ENCODE measurements around the gene POLDIP2. TPM values are rescaled to one million over a fixed set of nuclear protein-coding genes. Genes with fewer than 3 reads are reported as not detected.

The POLDIP2 gene
- total and polyA plus RNA-seq, 2 of the 13 experiments (the other 11 are each of a cell fraction or from before 2014, with no cell fraction given) = 85.9 to 114 TPM

DNA sequence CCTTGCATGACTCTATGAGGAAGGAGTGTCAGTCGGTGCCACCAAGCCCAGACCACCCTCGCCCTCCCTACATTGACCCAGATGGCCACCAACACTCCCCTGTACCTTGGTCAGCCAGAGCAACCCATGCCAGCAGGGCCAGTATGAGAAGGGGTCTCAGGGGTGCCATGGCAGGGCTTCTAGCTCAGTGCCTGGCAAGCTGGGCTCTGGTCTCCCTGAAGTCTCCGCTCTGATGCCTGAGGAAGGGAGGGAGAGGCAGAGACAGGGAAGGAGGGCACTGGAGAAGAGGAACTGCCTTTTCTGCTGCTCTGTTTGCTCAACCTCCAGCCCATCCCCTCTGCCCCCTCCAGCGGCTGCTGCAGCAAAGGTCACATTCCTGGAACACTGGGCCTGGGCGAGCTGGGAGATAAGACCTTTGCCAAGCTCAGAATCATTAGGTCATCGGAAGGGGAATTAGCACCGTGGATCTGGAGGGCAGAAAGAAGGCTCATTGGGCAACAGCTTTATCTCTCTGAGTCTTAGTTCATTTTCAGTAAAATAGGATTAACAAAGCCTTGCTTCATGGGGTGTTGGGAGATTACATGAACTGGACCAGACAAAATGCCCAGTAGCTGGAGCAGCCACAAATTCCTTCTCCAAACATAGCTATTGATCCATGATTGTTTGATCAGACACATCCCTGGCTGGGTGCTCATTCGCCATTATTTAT lies 12.9 kb upstream of the POLDIP2 start, which contains the start of gene VTN (continued):
- TF ChIP-seq, protein P1, sequence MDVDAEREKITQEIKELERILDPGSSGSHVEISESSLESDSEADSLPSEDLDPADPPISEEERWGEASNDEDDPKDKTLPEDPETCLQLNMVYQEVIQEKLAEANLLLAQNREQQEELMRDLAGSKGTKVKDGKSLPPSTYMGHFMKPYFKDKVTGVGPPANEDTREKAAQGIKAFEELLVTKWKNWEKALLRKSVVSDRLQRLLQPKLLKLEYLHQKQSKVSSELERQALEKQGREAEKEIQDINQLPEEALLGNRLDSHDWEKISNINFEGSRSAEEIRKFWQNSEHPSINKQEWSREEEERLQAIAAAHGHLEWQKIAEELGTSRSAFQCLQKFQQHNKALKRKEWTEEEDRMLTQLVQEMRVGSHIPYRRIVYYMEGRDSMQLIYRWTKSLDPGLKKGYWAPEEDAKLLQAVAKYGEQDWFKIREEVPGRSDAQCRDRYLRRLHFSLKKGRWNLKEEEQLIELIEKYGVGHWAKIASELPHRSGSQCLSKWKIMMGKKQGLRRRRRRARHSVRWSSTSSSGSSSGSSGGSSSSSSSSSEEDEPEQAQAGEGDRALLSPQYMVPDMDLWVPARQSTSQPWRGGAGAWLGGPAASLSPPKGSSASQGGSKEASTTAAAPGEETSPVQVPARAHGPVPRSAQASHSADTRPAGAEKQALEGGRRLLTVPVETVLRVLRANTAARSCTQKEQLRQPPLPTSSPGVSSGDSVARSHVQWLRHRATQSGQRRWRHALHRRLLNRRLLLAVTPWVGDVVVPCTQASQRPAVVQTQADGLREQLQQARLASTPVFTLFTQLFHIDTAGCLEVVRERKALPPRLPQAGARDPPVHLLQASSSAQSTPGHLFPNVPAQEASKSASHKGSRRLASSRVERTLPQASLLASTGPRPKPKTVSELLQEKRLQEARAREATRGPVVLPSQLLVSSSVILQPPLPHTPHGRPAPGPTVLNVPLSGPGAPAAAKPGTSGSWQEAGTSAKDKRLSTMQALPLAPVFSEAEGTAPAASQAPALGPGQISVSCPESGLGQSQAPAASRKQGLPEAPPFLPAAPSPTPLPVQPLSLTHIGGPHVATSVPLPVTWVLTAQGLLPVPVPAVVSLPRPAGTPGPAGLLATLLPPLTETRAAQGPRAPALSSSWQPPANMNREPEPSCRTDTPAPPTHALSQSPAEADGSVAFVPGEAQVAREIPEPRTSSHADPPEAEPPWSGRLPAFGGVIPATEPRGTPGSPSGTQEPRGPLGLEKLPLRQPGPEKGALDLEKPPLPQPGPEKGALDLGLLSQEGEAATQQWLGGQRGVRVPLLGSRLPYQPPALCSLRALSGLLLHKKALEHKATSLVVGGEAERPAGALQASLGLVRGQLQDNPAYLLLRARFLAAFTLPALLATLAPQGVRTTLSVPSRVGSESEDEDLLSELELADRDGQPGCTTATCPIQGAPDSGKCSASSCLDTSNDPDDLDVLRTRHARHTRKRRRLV (CRISPR knock-in tag; IDR thresholded peaks at IDR 0.05) = peak; percentile 31; the same call in 1 of the 2 replicates
- peak; percentile 9; the same call in 1 of the 2 replicates for TF ChIP-seq FOXK2 (IDR thresholded peaks at IDR 0.05)
- TF ChIP-seq, protein P2, sequence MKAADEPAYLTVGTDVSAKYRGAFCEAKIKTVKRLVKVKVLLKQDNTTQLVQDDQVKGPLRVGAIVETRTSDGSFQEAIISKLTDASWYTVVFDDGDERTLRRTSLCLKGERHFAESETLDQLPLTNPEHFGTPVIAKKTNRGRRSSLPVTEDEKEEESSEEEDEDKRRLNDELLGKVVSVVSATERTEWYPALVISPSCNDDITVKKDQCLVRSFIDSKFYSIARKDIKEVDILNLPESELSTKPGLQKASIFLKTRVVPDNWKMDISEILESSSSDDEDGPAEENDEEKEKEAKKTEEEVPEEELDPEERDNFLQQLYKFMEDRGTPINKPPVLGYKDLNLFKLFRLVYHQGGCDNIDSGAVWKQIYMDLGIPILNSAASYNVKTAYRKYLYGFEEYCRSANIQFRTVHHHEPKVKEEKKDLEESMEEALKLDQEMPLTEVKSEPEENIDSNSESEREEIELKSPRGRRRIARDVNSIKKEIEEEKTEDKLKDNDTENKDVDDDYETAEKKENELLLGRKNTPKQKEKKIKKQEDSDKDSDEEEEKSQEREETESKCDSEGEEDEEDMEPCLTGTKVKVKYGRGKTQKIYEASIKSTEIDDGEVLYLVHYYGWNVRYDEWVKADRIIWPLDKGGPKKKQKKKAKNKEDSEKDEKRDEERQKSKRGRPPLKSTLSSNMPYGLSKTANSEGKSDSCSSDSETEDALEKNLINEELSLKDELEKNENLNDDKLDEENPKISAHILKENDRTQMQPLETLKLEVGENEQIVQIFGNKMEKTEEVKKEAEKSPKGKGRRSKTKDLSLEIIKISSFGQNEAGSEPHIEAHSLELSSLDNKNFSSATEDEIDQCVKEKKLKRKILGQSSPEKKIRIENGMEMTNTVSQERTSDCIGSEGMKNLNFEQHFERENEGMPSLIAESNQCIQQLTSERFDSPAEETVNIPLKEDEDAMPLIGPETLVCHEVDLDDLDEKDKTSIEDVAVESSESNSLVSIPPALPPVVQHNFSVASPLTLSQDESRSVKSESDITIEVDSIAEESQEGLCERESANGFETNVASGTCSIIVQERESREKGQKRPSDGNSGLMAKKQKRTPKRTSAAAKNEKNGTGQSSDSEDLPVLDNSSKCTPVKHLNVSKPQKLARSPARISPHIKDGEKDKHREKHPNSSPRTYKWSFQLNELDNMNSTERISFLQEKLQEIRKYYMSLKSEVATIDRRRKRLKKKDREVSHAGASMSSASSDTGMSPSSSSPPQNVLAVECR (CRISPR knock-in tag; IDR thresholded peaks at IDR 0.05; ENCODE audit: borderline replicate concordance) = no peak; the same call in 1 of the 2 replicates
- no peak for TF ChIP-seq ATM (IDR thresholded peaks at IDR 0.05; ENCODE audit: borderline replicate concordance)
- no peak for TF ChIP-seq RBFOX2 (IDR thresholded peaks at IDR 0.05; ENCODE audit: low read depth, low read length)
- TF ChIP-seq LCORL (IDR thresholded peaks at IDR 0.05) = peak; percentile 63
- TF ChIP-seq LCORL (CRISPR knock-in tag; IDR thresholded peaks at IDR 0.05) = peak; percentile 97
- TF ChIP-seq ZNF343 (CRISPR knock-in tag; IDR thresholded peaks at IDR 0.05) = 0 out of 2 replicates have a peak, but pooled peaks have one; percentile 58
- 0 out of 2 replicates have a peak, but pooled peaks have one; percentile 11 for TF ChIP-seq ZNF652 (CRISPR knock-in tag; IDR thresholded peaks at IDR 0.05; ENCODE audit: borderline replicate concordance, low read depth)
- TF ChIP-seq, protein P3, sequence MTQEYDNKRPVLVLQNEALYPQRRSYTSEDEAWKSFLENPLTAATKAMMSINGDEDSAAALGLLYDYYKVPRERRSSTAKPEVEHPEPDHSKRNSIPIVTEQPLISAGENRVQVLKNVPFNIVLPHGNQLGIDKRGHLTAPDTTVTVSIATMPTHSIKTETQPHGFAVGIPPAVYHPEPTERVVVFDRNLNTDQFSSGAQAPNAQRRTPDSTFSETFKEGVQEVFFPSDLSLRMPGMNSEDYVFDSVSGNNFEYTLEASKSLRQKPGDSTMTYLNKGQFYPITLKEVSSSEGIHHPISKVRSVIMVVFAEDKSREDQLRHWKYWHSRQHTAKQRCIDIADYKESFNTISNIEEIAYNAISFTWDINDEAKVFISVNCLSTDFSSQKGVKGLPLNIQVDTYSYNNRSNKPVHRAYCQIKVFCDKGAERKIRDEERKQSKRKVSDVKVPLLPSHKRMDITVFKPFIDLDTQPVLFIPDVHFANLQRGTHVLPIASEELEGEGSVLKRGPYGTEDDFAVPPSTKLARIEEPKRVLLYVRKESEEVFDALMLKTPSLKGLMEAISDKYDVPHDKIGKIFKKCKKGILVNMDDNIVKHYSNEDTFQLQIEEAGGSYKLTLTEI (CRISPR knock-in tag; conservative IDR thresholded peaks at IDR 0.05) = no peak
- no peak for TF ChIP-seq THYN1 (CRISPR knock-in tag; IDR thresholded peaks at IDR 0.05; ENCODE audit: borderline replicate concordance, low read depth)
- no peak for TF ChIP-seq ZNF569 (CRISPR knock-in tag; IDR thresholded peaks at IDR 0.05; ENCODE audit: borderline replicate concordance)
- peak; percentile 58; the same call in 1 of the 2 replicates for TF ChIP-seq MEF2D (CRISPR knock-in tag; IDR thresholded peaks at IDR 0.05)
- TF ChIP-seq ZNF549 (CRISPR knock-in tag; IDR thresholded peaks at IDR 0.05) = no peak
- TF ChIP-seq ZNF878 (CRISPR knock-in tag; IDR thresholded peaks at IDR 0.05) = no peak
- peak; percentile 94 for TF ChIP-seq DPF2 (CRISPR knock-in tag; IDR thresholded peaks at IDR 0.05; ENCODE audit: borderline replicate concordance, low read depth)
- TF ChIP-seq CBX1 (IDR thresholded peaks at IDR 0.05; ENCODE audit: low read depth) = no peak
- no peak for TF ChIP-seq ZMAT3 (CRISPR knock-in tag; conservative IDR thresholded peaks at IDR 0.05)
- peak; percentile 73; the same call in 1 of the 2 replicates for TF ChIP-seq KLF12 (CRISPR knock-in tag; IDR thresholded peaks at IDR 0.05; ENCODE audit: borderline replicate concordance)
- no peak for TF ChIP-seq MBD4 (IDR thresholded peaks at IDR 0.05; ENCODE audit: borderline replicate concordance, low read length)
